ENCODE measurements around the gene DLGAP1.

DNA sequence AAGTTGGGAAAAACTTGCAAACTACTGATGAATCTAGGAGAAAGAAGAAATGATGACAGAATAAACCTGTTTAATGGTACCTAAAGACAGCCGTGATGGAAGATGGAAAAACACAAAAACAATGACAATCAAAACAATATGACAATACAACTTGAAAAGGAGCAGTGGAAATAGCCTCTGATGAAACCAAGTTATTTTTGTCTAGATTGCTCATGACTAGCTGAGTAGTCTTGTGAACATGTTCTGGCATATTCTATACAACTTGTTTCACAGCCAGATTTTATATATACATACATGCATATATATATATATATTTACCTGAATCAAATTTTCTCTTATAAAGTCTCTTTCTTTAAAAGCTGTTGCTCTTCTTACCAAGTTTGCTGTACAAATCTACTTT lies 566.0 kb downstream of the DLGAP1 start:
- TF ChIP-seq, protein P1, sequence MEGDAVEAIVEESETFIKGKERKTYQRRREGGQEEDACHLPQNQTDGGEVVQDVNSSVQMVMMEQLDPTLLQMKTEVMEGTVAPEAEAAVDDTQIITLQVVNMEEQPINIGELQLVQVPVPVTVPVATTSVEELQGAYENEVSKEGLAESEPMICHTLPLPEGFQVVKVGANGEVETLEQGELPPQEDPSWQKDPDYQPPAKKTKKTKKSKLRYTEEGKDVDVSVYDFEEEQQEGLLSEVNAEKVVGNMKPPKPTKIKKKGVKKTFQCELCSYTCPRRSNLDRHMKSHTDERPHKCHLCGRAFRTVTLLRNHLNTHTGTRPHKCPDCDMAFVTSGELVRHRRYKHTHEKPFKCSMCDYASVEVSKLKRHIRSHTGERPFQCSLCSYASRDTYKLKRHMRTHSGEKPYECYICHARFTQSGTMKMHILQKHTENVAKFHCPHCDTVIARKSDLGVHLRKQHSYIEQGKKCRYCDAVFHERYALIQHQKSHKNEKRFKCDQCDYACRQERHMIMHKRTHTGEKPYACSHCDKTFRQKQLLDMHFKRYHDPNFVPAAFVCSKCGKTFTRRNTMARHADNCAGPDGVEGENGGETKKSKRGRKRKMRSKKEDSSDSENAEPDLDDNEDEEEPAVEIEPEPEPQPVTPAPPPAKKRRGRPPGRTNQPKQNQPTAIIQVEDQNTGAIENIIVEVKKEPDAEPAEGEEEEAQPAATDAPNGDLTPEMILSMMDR (IDR thresholded peaks at IDR 0.05; ENCODE audit: poor library complexity, severe bottlenecking), result no peak
- TF ChIP-seq RAD21 (conservative IDR thresholded peaks at IDR 0.05), result no peak

Data from neural cell (in vitro differentiated cells).